ENCODE measurements around the gene FOS.

FOS gene

DNA sequence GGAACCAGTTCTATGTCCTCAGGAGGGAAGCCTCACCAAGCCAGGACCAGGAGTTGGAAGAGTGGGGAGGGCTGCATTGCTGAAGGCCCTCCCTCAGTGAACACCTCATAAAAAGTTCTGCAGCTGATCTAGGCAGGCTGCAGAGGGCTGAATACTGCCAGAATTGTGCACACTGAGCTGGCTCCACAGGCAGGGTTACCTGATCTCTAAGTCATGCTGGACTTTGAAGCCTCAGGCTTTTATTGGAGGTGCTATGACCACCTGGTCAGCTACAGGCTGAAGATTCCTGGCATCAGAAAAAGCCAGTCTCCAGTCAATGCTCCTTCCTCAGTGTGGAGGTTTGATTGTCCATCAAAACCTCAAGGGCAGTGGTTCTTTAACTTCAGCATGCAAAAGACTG lies 39.7 kb downstream of the FOS start:
- no peak for DNase-seq (ENCODE audit: low read depth in 2 of 2)

DNA sequence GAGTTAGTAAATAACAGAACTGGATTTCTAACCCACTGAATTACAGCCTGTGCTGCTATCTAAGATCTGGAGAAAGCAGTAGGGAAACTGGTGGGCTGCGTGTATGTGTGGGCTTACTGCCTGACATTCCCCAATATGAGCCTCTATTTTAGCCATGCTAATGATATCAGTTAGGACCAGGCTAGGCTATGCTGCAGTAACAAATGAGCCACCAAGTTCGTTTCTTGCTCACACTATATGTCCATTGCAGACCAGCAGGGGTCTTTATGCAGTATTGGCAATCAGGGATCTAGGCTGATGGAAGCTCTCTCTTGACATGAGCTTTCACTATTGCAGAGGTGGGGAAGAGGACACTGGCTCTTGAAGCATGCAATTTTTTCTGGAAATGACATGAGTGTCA lies 40.4 kb downstream of the FOS start:
- no peak for DNase-seq (ENCODE audit: low read depth in 2 of 2)

DNA sequence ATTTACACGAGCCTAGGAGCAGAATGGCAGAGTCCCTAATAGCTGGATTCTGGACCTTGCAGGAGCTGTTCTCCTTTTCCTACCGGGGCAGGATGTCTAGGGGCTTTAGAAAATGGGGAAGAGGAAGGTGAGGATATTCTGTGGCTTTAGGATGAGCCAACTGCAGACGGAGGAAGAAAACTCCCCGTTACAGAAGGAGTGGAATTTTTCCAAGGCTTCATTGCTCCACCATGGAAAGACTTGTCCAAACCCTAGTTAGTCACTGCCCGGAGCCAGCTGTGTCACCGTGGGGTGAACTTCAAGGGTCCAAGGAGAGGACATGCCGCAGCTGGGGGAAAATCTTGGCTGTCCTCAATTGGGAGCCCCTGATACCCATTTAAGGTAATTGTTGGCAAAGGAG lies 41.6 kb downstream of the FOS start:
- no peak for DNase-seq (ENCODE audit: low read depth in 2 of 2)

DNA sequence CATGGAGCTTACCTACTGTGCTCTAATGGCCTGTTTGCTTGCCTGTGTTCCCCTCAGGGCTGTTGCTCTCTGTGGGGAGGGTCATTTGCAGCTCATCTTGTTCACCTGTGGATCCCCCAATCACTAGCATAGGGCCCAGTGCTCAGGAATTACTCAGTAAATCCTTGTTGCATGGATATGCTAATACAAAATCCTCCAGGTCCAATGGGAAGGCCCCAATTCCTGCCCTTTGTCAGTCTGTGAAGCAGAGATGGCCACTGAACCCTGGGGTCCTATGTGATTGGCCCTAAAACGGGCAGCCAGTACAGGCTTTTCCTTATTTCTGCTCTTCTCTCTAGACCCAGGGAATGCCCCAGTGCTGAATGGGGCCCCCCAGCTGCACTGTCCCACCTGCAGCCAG lies 44.1 kb downstream of the FOS start:
- DNase-seq (ENCODE audit: low read depth in 2 of 2), result no peak

DNA sequence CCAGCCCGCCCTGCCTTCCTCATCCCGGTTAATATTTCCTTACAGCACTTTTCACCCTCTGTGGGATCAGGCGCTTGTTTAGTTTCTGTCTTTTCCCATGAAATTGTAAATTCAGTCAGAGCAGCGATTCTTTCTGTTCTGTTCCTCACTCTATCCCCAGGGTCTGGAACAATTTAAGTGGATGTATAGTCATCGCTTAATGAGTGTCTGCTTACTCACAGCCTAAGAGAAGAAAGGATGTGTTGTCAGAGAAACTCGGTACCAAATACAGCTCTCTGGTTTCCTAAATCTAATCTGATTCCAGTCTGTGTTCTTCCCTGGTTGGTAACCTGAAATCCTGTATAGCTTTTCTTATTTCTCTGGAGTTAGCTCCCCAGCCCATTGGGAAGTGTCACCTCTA lies 44.9 kb downstream of the FOS start:
- DNase-seq (ENCODE audit: low read depth in 2 of 2), result no peak

DNA sequence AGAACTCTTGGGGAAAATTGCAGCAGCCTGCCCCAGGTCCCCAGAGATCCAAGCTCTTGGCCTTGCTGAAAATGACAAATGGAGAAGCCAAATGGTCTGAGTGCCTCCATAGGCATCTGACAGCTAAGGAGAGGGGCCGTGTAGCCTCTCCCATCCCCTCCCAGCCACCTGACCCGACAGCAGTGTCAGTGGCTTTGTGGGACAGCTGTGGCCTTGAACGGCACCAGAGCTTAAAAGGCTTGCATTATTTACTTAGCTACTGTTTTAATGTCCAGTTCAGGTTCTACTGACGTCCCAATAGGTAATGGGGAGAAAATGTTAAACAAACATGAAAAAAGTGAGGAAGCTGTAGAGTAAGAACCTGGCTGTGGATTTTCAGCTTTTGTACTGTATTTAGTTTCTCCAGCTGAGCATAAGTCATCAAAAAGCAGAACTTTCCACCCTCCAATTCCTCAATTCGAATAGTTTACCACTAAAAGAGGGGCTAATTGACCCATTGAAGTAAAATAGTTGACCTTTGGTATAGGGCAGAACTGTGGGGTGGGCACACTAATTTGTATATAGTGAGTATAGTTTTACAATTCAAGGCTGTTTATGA lies 50.0 kb downstream of the FOS start:
- DNase-seq (ENCODE audit: low read depth in 2 of 2), result no peak

DNA sequence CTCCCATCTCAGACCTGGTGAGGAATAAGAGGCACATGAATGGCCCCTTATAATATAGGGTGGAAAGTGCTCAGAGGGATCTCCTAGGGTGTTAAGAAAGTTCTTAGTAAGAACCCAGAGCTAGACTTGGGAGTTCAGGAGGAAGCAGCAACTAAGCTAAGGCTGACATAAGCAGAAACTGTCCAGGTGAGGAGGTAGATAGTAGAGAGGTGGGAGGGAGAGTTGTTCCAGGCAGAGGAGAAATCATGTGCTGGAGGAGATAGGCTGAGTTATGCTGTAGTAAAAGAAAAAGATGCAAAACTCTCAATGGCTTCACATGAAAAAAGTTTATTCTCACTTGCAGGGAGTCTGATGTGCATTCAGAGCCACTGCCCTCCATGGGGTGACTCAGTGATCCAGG lies 50.7 kb downstream of the FOS start:
- DNase-seq (ENCODE audit: low read depth in 2 of 2), result no peak

DNA sequence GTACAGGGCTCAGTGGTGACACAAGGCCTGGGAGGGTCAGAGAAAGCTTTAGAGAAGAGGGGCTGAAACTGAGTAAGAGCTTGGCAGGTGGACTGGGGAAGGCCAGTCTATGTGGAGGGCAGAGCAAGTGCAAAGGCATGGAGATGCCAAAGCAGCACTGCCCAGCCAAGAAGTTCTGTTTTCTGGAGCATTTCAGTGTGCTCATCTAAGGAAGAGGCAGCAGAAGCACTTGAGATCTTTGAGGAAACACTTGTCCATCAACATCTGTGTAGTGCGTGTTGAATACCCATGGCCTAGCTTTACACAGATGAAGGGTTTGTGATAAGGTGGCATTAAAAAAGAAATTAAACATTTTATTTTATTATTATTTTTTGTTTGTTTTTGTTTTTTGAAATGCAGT lies 52.8 kb downstream of the FOS start:
- DNase-seq (ENCODE audit: low read depth in 2 of 2), result no peak
